ENCODE data around the gene SH3PXD2A.

- TF ChIP-seq POLR2A (IDR thresholded peaks at IDR 0.05; ENCODE audit: low read length): no peak
- TF ChIP-seq GATA1 (IDR thresholded peaks at IDR 0.05; ENCODE audit: low read depth, low read length): no peak
These were observed 88.4 kb downstream of the SH3PXD2A start for GRCh38 chr10:103766751-103767505.
